Astrocyte of the cerebellum (primary cell): ENCODE measurements around the gene CCDC91.
"Not testable (repeated sequence)": the region's sequence is repeated elsewhere in the genome, so short reads cannot be mapped to it uniquely, and the experiment has no call there.

Experiments used
- DNase-seq: peaks from one replicate; pipeline ENCODE4 v3.0.0-alpha.2; 2011; ENCODE audit warnings: low read depth
- H3K4me3 ChIP-seq: 2 replicates; pipeline ENCODE4 v1.5.1; 2011; ENCODE audit warnings: mild to moderate bottlenecking, low read depth, low read length, moderate library complexity
- in situ Hi-C: cut with HindIII; loops from 2 replicates; pipeline ENCODE4 v1.10.0; 2017; ENCODE audit warnings: low sequenced_read_pairs
- TF ChIP-seq, protein P1 (sequence below): IDR thresholded peaks from 2 replicates; pipeline ENCODE4 v1.5.1; 2012; ENCODE audit warnings: low read length, low read depth, moderate library complexity, mild to moderate bottlenecking; ENCODE audit errors: missing control alignments

CCDC91 gene

DNA sequence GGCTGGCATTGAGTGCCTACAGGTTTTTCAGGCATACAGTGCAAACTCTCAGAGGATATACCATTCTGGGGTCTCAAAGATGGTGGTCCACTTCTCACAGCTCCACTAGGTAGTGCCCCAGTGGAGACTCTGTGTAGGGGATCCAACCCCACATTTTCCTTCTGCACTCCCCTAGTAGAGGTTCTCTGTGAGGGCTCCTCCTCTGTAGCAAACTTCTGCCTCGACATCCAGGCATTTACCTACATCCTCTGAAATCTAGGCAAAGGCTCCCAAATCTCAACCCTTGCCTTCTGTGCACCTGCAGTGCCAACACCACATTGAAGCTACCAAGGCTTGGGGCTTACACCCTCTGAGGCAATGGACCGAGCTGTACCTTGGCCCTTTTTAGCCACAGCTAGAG lies 179.2 kb downstream of the CCDC91 start:
- TF ChIP-seq, protein P1, sequence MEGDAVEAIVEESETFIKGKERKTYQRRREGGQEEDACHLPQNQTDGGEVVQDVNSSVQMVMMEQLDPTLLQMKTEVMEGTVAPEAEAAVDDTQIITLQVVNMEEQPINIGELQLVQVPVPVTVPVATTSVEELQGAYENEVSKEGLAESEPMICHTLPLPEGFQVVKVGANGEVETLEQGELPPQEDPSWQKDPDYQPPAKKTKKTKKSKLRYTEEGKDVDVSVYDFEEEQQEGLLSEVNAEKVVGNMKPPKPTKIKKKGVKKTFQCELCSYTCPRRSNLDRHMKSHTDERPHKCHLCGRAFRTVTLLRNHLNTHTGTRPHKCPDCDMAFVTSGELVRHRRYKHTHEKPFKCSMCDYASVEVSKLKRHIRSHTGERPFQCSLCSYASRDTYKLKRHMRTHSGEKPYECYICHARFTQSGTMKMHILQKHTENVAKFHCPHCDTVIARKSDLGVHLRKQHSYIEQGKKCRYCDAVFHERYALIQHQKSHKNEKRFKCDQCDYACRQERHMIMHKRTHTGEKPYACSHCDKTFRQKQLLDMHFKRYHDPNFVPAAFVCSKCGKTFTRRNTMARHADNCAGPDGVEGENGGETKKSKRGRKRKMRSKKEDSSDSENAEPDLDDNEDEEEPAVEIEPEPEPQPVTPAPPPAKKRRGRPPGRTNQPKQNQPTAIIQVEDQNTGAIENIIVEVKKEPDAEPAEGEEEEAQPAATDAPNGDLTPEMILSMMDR = no peak
- DNase-seq = no peak
- in situ Hi-C loops = no loop called here
- no peak overlapping the region for H3K4me3 ChIP-seq

DNA sequence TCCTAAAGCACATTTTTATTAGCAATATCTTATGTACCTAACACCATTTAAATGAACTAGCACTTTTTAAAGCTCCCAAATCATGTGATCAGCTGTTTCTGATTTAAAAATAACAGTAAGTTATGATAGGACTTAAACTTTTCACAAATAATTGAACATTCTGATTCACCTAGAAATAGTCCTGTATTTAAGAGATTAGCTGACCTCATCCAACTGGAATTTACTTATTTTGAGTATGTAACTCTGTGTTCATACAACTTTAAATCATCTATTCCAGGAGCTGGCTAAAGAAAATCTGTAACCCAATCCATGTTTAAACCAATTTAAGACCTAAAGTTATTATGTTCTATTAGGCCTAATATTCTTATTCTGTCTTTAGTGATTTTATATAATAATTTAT lies 184.3 kb downstream of the CCDC91 start:
- in situ Hi-C loops = no loop called here
- TF ChIP-seq, protein P1 = no peak
- DNase-seq = peak; percentile 3
- H3K4me3 ChIP-seq = no peak overlapping the region

DNA sequence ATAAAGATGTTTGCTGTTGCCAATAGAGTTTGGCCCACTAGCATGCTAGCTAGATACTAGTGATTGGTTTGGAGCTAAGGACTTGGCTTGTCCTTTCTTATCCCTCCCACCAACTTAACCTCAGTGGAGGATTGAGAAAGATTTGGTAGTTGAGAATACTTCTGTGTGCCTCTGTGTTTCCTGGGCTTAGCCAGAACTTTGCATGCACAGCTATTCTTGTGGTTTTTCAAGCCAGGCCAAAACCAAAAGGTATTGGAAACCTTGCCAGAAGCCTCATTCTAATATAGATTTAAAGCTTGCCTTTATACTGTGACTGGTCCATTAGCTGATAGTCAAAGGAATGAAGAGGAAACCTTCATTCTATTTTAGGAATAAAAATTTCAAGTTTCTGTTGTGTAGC lies 188.5 kb downstream of the CCDC91 start:
- in situ Hi-C loops = no loop called here
- no peak overlapping the region for H3K4me3 ChIP-seq
- TF ChIP-seq, protein P1 = no peak
- DNase-seq = peak; percentile 97

DNA sequence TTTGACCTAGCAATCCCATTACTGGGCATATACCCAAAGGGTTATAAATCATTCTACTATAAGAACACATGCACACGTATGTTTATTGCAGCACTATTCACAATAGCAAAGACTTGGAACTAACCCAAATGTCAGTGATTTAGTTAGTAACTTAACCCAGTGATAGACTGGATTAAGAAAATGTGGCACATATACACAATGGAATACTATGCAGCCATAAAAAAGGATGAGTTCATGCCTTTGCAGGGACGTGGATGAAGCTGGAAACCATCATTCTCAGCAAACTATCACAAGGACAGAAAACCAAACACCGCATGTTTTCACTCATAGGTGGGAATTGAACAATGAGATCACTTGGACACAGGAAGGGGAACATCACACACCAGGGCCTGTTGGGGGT lies 189.5 kb downstream of the CCDC91 start:
- DNase-seq, H3K4me3 ChIP-seq, in situ Hi-C loops: not testable (repeated sequence)

DNA sequence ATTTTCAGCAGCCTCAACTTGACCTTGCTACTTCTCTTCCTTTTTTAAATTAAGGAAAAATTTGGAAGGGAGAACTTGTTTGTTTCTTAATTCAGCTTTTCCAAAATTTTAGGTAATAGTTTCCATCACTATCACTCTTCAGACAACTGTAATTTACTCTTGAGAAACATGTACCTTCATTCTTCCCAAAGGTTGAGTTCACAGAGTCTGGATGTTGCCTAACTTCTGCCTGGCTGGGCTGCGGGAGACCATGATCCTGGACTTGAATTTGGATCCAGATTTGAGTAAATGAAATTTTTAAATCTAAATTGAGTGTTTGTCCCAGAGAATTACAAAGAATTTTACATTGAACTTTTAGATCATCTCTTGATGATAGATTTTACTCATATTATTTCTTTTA lies 193.1 kb downstream of the CCDC91 start:
- DNase-seq = no peak
- H3K4me3 ChIP-seq = no peak overlapping the region
- TF ChIP-seq, protein P1 = no peak
- in situ Hi-C loops = no loop called here

DNA sequence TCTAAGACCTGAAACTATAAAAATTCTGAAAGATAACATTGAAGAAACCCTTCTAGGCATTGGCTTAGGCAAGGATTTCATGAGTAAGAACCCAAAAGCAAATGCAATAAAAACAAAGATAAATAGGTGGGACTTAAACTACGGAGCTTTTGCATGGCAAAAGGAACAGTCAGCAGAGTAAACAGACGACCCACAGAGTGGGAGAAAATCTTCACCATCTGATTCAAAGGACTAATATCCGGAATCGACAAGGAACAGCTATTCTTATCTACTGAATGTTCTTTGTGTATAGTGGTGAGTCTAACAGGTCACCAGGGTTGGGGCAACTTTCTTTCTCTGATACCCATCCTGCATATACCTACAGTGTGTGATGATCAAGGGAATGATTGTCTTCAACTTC lies 198.6 kb downstream of the CCDC91 start:
- in situ Hi-C loops = no loop called here
- no peak overlapping the region for H3K4me3 ChIP-seq
- no peak for DNase-seq
- TF ChIP-seq, protein P1 = no peak

DNA sequence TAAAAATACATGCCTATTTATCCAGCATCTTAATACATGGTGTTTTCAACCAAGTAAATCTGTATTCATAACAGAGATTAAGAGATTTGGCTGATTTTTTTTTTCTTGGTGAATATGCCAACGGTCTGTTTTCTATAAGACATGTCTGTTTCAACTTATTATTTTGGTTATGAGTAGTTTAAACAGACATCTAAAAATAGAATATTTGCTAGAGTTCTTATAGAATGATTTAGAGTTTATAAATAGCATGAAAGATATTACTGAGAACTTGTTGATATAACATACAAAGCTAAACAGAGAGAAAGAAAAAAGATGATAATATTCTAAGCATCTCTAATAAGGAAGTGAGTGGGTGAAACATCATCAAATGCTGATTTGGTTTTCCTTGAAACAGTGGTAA lies 199.9 kb downstream of the CCDC91 start:
- no peak overlapping the region for H3K4me3 ChIP-seq
- TF ChIP-seq, protein P1 = no peak
- no peak for DNase-seq
- in situ Hi-C loops = no loop called here
